EL (cell line): ENCODE measurements around the gene JAKMIP3.

Source experiments
- DNase-seq: peaks from one replicate; pipeline ENCODE4 v3.0.0-alpha.2; 2016

The JAKMIP3 gene

DNA sequence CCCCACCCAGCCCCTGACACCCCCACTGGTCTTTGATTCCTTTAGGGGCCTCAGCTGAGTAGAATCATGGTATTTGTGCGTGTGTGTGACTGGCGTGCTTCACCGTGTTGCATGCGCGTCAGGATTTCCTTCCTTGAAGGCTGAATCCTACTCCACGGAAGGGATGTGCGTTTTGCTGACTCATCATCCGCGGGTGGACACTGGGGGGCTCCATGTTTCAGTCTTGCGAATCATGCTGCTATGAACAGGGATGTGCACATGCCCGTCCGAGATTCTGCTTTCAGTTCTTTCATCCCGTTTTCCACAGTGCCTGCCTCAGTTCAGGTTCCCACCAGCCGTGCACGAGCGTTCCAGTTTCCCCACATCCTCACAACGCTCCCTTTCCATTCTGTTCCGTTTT is 20.9 kb upstream of the JAKMIP3 start:
- no peak for DNase-seq

DNA sequence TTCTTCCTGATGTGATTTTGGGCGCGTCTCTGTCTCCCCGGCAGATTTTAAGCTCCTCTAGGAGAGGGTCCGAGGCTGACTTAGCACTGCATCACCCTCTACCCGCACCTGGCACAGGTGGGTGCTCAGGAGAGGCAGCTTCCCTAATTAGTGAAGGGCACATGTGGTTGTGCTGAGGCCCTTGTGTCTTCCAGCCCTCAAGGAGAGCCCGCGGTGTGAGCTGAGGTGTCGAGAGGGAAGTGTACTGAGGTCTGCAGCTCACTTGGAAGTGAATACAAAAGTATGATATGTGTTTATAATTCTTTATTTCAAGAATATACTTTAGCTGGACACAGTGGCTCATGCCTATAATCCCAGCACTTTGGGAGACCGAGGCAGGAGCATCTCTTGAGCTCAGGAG is 20.4 kb upstream of the JAKMIP3 start:
- no peak for DNase-seq

DNA sequence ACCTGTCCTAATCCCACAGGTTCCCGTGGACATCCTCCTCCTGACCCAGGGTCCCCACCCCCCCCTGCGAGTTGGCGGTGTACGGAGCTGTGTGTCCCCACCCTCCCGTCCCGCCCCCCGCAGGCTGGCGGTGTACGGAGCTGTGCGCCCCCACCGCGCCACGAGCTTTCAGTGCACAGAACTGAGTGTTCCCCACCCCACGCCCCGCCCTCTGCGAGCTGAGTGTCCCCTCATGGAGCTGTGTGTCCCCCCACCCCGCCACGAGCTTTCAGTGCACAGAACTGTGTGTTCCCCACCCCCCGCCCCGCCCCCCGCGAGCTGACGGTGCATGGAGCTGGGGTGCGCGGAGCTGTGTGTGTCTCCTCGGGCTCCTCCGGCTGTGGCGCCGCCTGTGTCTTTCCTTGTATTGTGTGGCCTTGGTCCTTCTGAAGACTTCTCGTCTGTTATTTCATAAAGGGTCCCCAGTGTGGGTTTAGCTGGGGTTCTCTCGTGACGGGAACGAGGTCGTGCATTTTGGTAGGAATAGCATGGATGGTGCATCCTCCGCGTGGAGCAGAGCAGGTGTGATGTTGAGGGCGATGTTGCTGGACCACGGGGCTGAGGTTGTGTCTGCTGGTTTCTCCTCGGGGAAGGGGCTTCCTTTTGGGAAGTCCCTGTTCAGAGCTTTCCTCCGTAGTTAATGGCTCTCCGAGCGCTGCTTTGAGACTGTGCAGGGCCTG is 18.0 kb upstream of the JAKMIP3 start:
- no peak for DNase-seq

DNA sequence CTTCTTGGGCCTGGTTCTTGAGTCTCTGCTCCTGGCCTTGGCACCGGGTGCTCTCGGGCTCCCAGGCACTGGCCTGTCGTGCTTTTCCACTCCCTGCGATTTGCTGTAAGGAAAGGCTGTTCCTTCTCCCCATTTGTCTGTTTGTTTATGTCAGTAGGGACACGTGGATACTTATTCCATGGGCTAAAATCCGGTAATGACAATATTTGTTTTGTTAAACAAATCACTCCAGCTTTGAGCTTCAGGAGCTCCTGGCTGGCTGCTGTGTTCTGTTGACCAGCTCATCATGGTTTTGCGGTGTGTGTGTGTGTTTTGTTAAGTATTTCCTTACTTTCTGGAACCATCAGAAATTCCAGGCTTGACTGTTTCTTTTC is 17.5 kb upstream of the JAKMIP3 start:
- no peak for DNase-seq

DNA sequence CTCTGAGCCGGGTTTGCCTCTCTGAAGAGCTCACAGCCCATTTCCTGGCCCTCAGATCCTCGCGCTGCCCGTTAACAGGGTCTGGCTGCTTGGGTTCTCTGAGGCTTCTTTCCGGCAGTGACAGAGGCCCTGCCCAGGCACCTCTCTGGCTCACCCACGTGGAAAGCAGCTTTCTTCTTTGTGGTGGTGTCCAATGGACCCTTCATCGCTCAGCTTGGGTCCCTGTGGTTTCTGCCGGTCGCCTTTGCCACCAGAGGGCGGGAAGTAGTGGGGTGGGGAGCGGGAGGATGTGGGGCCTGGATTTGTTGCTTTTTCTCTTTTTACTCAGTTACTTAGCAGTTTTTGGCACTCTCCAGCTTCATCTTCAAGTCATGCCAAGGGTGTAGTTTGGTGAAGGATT is 15.6 kb upstream of the JAKMIP3 start:
- no peak for DNase-seq

DNA sequence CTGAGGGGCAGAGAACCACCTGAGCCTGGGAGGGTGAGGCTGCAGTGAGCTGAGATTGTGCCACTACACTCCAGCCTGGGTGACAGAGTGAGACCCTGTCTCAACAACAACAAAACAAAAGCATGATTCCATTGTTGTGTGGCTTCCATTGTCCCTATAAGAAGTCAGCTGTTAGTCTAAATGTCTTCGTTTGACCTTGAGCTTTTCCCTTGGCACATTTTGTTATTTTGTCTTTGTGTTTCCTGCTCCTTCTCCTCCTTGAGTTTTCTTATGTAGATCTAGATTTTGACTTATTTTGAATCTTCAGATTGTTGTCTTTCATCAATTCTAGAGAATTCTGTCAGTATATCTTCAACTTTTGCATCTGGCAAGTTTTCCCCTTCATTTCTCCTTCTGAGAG is 13.6 kb upstream of the JAKMIP3 start:
- no peak for DNase-seq

DNA sequence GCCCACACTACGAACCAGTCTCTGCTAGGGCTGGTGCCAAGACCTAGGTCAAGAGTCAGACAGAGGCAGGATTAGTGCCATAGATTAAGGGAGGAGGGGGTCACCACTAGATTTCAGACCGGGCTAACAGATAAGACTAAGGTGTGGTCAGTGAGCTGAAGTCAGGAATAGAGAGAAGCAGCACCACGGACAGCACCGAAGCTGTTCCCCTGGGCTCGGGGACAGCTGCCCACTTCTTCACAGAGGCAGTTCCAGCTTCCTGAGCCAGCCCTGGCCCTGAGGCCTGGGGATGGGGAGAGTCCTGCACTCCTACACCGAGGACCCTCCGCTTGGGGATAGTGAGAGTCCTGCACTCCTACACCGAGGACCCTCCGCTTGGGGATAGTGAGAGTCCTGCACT is 11.2 kb upstream of the JAKMIP3 start:
- no peak for DNase-seq

DNA sequence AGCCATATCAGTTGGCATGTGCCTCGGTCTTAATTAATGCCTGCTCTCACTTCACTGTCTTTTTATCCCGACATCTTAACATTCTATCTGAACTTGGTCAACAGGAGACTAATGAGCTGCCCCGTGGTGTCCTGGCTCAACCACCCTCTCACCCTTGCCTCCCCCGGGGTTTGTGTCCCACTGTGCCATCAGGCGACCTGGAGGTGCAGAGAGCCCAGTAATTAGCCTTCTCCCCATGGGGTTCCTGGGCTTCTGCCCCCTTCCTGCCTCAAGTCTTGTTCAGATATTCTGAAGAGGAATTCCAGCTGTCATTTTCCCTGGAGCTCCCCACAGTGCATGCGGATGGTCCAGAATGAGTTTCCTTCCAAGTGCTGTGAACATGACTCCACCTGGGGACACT is 10.1 kb upstream of the JAKMIP3 start:
- DNase-seq, result no peak

DNA sequence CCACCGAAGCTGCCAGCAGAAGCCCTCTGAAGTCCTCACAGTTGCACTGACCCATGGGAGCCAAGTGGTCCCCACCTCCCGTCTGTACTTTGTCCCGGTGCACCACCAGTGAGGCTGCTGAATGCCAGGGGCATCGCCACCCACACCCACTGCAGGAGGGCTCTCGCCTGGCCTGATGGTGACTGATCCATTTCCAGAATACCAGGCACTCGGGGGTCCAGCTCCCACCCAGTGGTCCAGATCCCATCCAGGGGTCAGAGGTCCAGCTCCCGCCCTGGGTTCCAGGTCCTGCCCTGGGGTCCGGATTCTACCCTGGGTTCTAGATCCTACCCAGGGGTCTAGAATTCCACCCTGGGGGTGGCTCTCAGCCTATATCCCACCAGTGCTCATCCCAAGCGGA is 9.1 kb upstream of the JAKMIP3 start:
- DNase-seq, result no peak

DNA sequence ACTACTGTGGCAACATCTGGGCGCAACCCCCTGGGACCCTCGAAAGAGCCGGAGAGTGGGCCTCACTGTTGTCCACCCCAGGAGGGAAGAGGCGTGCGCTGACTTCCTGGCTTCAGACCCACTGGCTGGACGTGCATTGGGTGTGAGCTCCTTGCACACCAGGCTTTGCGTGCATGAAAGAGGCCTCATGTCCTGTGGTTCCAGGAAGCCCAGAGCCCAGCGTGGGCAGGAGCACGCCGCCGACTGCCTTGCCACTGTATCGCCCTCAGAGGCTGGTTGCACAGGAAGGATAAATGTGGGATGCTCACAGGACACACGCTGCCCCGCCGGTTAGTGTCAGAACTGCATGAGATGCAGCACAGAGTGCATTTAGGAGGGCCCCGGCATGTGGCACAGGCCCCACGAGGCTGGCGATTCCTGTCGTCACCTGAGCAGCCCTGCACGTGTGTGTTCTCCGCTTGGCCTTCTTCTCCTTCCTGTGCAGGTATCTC is 8.5 kb upstream of the JAKMIP3 start:
- no peak for DNase-seq

DNA sequence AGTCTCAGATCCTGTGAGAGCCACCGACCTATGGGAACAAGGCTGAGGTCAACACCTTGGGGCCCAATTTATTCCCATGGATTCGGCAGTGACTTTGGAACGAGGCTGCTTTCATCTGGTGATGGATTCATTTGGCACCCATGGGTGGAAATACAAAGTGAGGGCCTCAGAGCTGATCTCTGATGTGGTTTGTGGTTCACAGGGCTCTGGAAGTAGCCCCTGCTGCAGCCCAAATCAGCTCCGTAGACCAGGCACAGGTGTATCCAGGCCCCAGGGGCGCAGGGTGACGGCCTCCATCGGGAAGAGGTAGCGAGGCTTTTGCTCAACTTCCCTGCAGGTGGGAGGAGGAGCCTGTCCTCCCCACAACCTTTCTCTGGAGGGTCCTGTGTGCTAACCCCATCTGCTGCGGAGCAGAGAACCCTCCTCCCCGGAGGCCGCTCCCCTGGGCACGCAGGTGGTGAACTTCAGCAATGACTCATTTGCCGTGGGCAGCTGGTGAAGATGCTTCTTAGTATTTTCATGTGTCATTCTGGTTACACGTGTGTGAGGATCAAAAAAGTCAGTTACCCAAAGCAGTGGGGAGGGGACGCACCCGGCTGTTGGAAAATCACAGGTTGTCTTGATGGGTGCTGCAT is 7.5 kb upstream of the JAKMIP3 start:
- DNase-seq, result no peak

DNA sequence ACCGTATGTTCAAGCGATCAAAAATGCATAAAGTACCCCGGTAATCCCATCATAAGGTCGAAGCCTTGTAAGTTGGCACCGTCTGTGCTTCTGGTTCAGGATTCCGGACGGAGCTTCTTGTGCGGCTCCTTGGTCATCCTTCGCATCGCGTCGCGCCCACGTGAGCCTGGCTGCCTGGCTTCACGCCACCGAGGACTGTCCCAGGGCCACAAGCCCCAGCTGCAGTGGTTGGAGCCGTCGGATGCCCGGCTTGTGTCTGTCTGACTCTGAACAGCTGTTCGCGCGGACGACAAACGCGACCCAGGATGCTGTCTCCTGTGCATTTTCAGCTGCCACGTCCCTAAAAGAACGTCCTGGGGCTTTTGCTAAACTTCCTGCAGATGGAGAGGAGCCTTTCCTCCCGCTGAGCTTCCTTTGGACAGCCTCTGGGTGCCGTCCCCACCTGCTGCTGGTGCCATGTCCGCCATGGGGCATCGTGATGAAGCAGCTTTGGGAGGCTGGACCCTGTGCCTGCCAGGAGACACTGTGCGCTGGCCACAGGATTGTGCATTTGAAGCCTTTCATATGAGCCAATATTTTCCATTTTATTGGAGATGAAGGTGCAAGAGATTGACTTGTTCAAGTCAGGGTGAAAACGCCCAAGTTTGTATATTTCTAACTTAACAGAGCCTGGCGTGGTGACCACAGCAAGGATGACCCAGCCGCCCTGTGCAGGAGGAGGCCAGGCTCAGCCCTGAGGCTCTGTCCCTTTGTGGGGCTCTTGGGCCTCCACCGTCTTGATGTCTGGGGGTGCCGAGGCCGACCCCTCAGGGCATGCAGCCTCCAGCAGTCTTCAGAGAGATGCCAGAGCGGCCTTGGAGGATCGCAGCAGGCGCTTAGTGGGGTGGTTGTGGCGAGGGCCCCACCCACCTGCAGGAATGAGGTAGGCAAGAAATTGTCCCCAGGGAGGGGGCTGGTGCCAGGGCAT is 6.7 kb upstream of the JAKMIP3 start:
- no peak for DNase-seq

DNA sequence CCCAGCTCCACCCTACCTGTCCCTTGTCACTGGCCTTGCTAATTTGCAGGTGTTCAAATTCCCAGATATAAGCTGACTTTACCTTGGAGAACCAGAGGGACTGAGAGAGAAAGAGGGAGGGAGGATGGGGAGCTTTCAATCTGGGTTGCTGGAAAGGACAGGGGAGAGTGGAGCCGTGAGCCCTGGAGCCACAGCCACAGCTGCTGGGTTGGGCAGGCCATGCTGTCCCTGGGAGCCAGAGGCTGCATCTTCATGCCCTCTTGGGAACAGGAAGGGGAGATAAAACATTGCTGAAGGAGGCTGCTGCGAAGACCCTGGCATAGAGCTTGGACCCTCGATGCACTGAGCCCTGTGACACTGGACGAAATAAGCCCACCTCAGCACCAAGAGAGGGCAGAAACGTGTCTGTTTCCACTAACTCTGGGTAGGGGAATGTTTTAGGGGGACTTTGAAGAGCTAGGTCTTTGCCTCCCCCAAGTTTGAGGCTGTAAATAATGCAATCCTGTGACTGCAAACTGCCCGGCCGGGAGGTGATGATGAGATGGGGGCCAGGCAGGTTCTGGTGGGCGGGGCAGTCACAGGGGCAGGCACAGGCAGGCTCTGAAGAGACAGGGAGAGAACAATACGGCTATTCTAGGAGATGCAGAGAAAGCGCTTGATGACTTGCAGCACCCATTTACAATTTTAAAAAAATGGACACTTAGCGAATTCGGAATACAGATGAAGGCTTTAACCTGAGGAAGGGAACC is 5.8 kb upstream of the JAKMIP3 start:
- no peak for DNase-seq

DNA sequence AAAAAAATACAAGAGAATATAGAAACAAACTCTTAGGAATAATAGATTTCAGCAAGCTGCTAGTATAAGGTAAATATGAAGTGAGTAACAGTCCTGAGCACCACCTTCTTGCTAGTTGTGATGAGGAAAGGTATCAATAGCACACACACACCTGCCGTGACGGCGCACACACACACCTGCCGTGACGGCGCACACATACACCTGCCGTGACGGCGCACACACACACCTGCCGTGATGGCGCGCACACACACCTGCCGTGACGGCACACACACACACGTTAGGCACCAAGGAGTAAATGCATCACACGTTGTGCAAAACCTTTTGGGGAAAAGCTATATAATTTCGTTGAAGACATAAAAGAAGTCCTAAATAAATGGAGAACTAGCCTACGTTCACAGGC is 4.7 kb upstream of the JAKMIP3 start:
- DNase-seq, result no peak

DNA sequence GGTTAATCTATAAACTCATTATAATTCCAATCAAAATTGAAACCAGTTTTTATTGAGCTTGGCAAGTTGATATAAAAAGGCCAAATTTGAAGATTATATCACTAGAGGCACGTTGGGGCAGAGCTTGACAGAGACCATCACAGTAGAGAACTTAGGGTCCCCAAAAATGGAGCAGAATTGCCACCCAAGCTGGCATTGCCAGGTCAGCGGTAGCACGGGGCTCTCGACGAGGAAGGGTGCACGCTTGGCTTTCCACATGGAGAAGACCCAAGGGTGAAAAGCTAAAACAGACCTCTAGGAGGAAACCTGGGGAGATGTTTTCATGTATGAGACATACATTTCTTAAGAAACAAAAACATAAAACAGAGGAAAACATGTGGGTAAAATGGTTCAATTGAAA is 4.3 kb upstream of the JAKMIP3 start:
- no peak for DNase-seq

DNA sequence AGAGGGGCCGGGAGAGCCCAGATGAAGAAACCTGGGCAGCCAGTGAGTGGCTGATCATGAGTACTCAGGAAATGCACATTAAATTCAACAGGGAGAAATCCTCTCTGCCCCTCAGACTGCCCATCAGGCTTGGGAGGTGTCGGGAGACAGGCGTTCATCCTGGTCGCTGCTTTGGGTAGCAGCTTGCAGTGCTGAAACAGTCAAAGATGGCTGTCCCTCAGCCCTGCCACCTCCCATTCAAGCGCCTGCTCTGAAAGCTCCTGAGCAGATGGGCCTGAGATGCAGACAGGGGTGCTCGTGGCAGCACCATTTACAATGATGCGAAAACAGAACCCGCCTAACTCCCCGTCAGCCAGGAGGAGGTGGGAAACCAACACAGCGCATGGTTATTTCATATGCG is 3.6 kb upstream of the JAKMIP3 start:
- no peak for DNase-seq

DNA sequence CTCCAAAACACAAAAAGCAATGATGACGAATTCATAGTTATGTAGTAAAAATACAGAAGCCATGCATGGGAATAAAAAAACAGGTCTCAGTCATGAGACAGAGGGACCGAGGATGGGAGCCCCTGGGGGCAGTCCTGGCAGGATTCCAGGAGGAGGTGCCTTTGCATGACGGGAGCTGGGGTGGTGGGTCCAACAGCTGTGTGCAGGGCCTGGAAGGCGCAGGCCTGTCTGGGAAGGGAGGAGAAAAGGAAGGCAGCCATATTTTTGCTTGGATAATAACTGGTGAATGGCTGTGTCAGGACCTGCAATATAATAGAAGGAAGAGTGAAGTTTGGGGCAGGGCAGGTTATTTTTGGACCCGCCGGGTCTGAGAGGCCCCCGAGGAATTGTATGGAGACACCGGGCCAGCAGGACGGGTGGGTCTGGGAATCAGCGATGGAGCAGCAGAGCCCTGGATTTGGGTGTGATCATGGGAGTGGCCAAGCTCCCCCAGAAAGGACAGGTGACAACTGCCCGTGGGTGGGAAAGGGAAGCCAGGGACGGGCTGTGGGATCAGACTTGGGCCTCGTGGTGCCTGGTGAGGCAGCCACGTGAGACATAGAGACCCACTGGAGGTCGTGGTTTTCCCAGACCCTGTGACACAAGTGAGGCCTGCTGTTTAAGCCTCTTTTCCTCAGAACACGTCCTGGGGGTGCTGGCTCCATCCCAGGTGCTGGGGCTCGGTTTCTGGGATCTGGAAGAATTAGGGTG is 2.9 kb upstream of the JAKMIP3 start:
- no peak for DNase-seq

DNA sequence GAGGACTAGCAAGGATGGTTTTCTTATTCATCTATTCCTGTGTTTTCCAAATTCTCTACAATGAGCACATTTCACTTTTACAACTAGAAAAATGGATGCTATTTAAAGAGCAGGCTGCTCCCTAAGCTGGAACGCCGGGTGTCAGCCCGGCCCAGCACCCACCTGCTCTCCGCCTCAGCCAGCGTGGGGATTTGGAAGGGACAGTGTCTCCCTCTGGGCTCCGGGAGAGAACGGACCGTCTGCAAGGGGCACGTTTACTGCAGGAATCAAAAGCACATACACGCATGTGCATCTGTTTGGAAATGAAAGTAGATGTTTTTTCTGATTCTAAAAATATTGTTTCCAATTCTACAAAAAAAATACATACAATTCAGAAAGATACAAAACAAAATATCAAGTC is 2.3 kb upstream of the JAKMIP3 start:
- DNase-seq, result no peak

DNA sequence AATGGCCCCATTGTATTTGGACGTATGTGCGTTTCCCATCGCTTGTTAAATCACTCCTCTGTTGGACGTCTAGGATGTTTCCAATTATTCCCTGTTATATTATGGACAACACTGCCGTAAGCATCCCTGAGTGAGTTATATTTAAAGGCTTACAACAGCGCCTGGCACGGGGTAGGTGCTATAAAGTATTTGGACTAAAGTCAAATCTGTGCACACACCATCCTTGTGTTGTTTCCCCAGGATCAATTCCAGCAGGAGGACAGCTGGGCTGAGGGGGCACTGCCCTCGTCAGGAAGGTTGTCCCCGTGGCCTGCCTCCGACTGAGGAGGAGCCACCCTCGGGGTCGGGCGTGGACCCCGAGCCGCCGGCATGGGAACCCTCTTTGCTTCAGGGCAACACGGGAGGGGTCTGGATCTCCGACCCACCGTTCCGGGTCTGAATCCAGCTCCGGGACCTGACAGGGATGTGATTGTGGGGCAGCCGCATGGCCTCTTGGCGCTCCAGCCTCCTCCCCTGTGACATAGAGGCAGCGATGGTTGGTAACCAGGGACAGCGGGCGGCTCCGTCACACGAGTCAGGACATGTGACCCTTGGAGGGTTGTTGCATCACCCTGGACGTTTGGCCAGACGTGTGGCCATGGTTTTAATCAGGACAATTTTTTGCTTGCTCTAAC is 1.5 kb upstream of the JAKMIP3 start:
- no peak for DNase-seq

DNA sequence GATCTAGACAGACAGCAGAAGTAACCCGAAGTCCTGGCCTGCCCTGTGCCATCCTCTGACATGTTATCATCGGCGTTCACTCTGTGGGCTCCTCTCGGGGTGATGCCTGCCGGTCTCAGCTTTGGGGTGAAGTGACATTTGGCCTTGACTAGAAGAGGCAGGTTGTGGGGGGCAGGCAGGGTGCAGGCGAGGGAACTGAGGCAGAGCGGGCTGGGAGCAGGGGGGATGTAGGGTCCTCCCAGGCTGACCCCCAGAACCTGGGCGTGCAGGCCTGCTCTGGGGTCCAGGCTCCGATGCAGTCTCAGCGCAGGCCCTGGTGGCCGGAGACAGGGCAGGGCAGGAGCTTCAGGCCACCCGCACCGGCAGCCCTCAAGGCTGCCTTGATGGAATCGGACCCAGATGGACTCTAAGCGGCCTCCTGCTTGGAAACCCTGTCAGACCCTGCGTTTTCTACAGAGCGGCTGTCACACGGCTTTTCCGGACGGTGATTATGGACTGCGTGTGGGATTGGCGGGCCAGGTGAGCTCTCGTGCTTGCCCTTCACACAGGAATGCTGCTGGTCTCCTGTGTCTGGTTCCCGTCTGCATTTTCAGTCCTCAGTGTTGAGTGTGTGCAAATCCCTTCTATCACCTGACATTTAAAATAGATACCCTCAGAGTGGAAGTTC is 842 bp upstream of the JAKMIP3 start:
- no peak for DNase-seq

DNA sequence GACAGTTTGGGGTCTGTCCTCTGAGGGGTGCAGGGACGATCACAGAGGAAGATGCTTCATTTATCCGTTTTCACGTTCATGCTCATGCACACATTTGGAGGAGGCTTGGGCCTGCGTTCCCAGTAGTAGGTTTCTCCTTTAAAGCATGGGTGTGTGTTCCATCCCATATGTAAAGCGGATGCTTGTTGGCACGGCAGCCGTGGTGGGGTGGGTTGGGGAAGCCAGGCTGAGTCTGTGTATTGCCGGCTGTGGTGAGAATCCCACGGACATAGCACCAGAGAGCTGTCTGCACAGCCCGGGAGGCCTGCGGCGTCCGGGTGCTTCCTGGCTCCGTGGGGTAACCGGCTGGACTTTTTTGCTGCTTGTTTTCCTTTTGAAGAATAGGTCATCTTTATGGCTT is 440 bp downstream of the JAKMIP3 start:
- no peak for DNase-seq
